ENCODE data around the gene WBP2.

DNA sequence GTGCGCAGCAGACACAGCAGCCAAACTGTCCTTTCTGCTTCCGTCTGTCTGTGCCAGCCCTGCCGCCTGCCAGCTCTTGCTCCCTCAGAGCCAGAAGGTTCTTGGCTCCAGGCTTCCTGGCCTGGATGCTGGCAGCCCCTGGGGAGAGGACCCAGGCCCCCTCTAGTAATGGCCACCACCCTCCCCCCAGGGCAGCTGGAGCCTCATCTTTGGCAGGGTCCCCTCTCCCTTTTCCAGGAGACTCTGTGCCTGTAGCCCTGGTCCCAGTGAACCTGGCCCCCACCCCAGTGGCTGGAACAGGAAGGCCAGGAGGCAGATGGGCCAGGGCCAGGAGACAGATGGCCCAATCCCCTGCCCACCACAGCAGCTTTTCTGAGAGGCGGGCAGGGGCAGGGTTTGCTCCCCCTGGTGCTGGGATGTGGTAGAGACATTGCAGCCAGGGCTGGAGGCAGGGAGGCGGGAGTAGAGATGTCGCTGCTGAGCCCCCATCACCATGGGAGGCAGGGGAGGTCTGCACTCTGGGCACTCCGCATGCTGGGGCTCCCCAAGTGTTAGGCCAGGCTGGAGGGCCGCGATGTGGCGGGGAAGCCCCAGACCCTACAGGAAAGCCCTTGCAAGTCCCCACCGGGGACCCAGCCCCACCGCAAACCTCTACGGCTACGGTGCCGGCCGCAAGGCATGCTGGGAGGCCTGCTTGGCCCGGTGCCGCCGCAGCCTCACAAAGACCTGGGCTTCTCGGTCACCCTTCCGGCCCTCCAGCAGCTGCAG is 27.6 kb downstream of the WBP2 start:
- TF ChIP-seq YY1 (IDR thresholded peaks at IDR 0.05; ENCODE audit: extremely low read depth, insufficient replicate concordance, low read depth, low read length) (no peak), POLR2AphosphoS5 (IDR thresholded peaks at IDR 0.05; ENCODE audit: low read depth, low read length) (no peak), EGR1 (IDR thresholded peaks at IDR 0.05; ENCODE audit: low read depth) (no peak), POLR2A (IDR thresholded peaks at IDR 0.05; ENCODE audit: borderline replicate concordance, extremely low read depth, insufficient read depth, insufficient read length) (no peak), CEBPB (IDR thresholded peaks at IDR 0.05; ENCODE audit: low read depth) (no peak), EZH2 (IDR thresholded peaks at IDR 0.05) (no peak), ZNF274 (IDR thresholded peaks at IDR 0.05; ENCODE audit: low read depth, low read length) (no peak), SP1 (IDR thresholded peaks at IDR 0.05; ENCODE audit: low read depth) (no peak), CBX3 (IDR thresholded peaks at IDR 0.05; ENCODE audit: low read depth) (no peak), SRF (IDR thresholded peaks at IDR 0.05; ENCODE audit: low read depth) (no peak)
- TF ChIP-seq, protein P1, sequence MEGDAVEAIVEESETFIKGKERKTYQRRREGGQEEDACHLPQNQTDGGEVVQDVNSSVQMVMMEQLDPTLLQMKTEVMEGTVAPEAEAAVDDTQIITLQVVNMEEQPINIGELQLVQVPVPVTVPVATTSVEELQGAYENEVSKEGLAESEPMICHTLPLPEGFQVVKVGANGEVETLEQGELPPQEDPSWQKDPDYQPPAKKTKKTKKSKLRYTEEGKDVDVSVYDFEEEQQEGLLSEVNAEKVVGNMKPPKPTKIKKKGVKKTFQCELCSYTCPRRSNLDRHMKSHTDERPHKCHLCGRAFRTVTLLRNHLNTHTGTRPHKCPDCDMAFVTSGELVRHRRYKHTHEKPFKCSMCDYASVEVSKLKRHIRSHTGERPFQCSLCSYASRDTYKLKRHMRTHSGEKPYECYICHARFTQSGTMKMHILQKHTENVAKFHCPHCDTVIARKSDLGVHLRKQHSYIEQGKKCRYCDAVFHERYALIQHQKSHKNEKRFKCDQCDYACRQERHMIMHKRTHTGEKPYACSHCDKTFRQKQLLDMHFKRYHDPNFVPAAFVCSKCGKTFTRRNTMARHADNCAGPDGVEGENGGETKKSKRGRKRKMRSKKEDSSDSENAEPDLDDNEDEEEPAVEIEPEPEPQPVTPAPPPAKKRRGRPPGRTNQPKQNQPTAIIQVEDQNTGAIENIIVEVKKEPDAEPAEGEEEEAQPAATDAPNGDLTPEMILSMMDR (IDR thresholded peaks at IDR 0.05 in 2 of 3, conservative IDR thresholded peaks at IDR 0.05 in 1 of 3; ENCODE audit: borderline replicate concordance in 1 of 3, insufficient read depth in 1 of 3, low read depth in 2 of 3, low read length in 2 of 3): peak; percentile 70 to 91 (median 87)

Data from HCT116 (cell line).